Small intestine (tissue), 7 donors: Measurements from ENCODE around the gene HDDC2. TPM values are rescaled to one million over a fixed set of nuclear protein-coding genes. Genes with fewer than 3 reads are reported as not detected.
A peak's percentile ranks its signal among the peaks of the same experiment; 100 is the strongest.
"Not testable (repeated sequence)": the region's sequence is repeated elsewhere in the genome, so short reads cannot be mapped to it uniquely, and the experiment has no call there.

ENCODE experiments used
- DNase-seq, 2 donors: peaks; one replicate each; pipeline versions ENCODE4 v3.0.0 to v3.0.0-alpha.2; 2013
- FAIRE-seq: peaks from 2 replicates; lab custom pipeline; 2012; peaks lifted over from hg19 to GRCh38; lab: Jason Lieb, UNC
- H3K27ac ChIP-seq, 3 donors: one replicate each; pipeline ENCODE4 v1.5.1; 2013; ENCODE audit warnings: low read length in 2 of 3, mild to moderate bottlenecking in 2 of 3, control low read depth in 1 of 3, inconsistent platforms in 1 of 3, low read depth in 1 of 3, moderate library complexity in 1 of 3
- H3K27me3 ChIP-seq, 3 donors: one replicate each; pipeline ENCODE4 v1.6.1; 2013; ENCODE audit warnings: low read length in 3 of 3, inconsistent platforms in 1 of 3; ENCODE audit not compliant: control insufficient read depth in 3 of 3, insufficient read depth in 3 of 3
- H3K36me3 ChIP-seq, 3 donors: one replicate each; pipeline ENCODE4 v1.6.1; 2013; ENCODE audit warnings: low read length in 3 of 3, inconsistent platforms in 1 of 3, low read depth in 1 of 3, mild to moderate bottlenecking in 1 of 3, moderate library complexity in 1 of 3; ENCODE audit not compliant: control insufficient read depth in 3 of 3, insufficient read depth in 2 of 3
- H3K4me1 ChIP-seq, 3 donors: one replicate each; pipeline ENCODE4 v1.6.1; 2013; ENCODE audit warnings: low read length in 2 of 3, inconsistent platforms in 1 of 3, low read depth in 1 of 3, mild to moderate bottlenecking in 1 of 3, moderate library complexity in 1 of 3; ENCODE audit not compliant: control insufficient read depth in 3 of 3, insufficient read depth in 2 of 3
- H3K4me3 ChIP-seq, 3 donors: one replicate each; pipeline ENCODE4 v1.5.1; 2013; ENCODE audit warnings: low read length in 3 of 3, control low read depth in 1 of 3, inconsistent platforms in 1 of 3, low read depth in 1 of 3, mild to moderate bottlenecking in 1 of 3, moderate library complexity in 1 of 3
- H3K9me3 ChIP-seq, 2 donors: one replicate each; pipeline ENCODE4 v1.6.1; 2013; ENCODE audit warnings: low read depth in 1 of 2, low read length in 1 of 2; ENCODE audit not compliant: control insufficient read depth in 2 of 2, insufficient read depth in 1 of 2
- WGBS, 3 donors: extraction: QIAGEN DNeasy Blood & Tissue Kit; methylation state at CpG; one replicate each; pipeline ENCODE4 v1.1.7; 2013; 5-methylcytosine and 5-hydroxymethylcytosine counted together
- polyA plus RNA-seq, 4 donors: library from polyadenylated mRNA; stranded (reverse) in 3 of 4; unstranded in 1 of 4; fragments of 200-250 nt in 3 of 4; fragments of 120-200 nt in 1 of 4; gene quantifications; one replicate each; pipeline versions ENCODE4 v1.2.1 to v1.2.3, GENCODE V29; 2013
- donor health status: healthy with polysubstance abuse.
- donor health status: control.
- donor health status: control.
- donor health status: Bipolar disorder and iron deficiency.
- donor health status: healthy.

HDDC2 gene
- polyA plus RNA-seq, 4 donors, result 45.2 to 88.6 (median 68.8) TPM

DNA sequence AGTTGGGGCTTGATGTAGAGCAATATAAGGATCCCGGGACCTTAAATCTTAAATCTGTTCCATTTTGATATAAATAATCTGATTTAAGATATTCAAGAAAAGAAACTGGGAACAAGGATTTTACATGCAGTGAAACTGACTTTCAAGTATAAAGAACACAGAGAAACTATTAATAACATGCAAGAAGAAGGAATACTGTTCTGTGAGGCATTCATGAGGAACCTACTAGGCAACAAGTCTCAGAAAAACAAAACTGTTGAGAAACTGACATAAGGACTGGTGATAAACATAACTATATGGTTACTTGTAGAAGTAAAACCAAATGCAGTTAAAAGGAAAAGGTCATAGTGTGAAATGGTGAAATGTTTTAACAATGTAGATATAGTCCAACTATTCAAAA lies 15.8 kb downstream of the HDDC2 start:
- no peaks in the 10 kb centered on the region for H3K27me3 ChIP-seq
- H3K4me3 ChIP-seq, result no peak overlapping the region
- H3K9me3 ChIP-seq, result peaks cover 0 to 11% of the 10 kb centered on the region in 2 donors
- no peak overlapping the region for H3K27ac ChIP-seq
- H3K36me3 ChIP-seq, result peaks cover 2 to 17% (median 7%) of the 10 kb centered on the region in 3 donors
- 94 to 100% (median 95%) methylated on average over 1 of the region's 1 CpG for WGBS, 3 donors
- no peaks in the 10 kb centered on the region for H3K4me1 ChIP-seq
- DNase-seq (no peak), FAIRE-seq (no peak)

DNA sequence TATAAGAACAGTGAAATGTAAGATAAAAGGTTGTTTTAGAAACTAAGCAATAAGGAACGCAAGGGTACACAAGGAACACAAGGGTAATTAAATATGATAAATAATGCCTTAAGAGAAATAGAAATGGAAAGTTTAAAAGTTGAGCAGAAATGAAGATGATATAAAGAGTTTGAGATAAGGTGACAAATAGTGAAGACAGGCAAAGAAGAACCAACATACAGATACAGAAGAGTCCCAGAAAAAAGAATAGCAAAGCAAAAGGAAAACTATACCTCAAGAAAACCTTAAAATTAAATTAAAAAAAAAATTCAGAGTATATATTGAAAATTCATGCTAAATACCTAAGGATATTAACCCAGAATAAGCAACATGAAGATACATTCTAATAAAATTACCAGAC lies 16.4 kb downstream of the HDDC2 start:
- DNase-seq, result no peak
- WGBS, 3 donors, result 98 to 100% (median 100%) methylated on average over 1 of the region's 1 CpG
- Histone ChIP-seq H3K27me3 (no peaks in the 10 kb centered on the region), H3K4me1 (no peaks in the 10 kb centered on the region), H3K4me3 (no peak overlapping the region), H3K9me3 (peaks cover 0 to 17% of the 10 kb centered on the region in 2 donors), H3K36me3 (peaks cover under 1 to 23% (median 7%) of the 10 kb centered on the region in 3 donors), H3K27ac (no peak overlapping the region)
- FAIRE-seq, result no peak

DNA sequence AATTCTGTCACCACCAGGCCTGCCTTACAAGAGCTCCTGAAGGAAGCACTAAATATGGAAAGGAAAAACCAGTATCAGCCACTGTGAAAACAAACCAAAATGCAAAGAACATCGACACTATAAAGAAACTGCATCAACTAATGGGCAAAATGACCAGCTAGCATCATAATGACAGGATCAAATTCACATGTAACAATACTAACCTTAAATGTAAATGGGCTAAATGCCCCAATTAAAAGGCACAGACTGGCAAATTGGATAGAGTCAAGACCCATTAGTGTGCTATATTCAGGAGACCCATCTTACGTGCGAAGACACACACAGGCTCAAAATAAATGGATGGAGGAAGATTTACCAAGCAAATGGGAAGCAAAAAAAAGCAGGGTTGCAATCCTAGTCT lies 19.3 kb downstream of the HDDC2 start:
- H3K4me1 ChIP-seq, H3K27me3 ChIP-seq, H3K4me3 ChIP-seq, DNase-seq, H3K27ac ChIP-seq, FAIRE-seq: not testable (repeated sequence)
- peaks cover 0 to 17% (median 0%) of the 10 kb centered on the region in 3 donors for H3K36me3 ChIP-seq
- WGBS, 3 donors, result 94 to 99% (median 98%) methylated on average over 3 of the region's 3 CpGs
- peaks cover 0 to 14% of the 10 kb centered on the region in 2 donors for H3K9me3 ChIP-seq

DNA sequence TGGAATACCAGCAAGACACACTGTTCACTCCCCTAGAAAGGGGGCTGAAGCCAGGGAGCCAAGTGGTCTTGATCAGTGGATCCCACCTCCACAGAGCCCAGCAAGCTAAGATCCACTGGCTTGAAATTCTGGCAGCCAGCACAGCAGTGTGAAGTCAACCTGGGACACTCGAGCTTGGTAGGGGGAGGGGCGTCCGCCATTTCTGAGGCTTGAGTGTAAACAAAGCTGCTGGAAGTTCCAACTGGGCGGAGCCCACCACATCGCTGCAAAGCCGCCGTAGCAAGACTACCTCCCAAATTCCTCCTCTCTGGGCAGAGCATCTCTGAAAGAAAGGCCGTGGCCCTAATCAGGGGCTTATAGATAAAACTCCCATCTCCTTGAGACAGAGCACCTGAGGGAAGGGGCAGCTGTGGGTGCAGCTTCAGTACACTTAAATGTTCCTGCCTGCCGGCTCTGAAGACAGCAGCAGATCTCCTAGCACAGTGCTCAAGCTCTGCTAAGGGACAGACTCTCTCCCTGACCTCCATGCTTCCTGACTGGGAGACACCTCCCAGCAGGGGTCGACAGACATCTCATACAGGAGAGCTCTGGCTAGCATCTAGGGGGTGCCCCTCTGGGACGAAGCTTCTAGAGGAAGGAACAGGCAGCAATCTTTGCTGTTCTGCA lies 21.3 kb downstream of the HDDC2 start:
- not testable (repeated sequence) for H3K4me3 ChIP-seq, H3K27ac ChIP-seq, H3K4me1 ChIP-seq, DNase-seq, H3K27me3 ChIP-seq, FAIRE-seq
- 84 to 95% (median 92%) methylated on average over 11 of the region's 11 CpGs for WGBS, 3 donors
- peaks cover 0 to 13% of the 10 kb centered on the region in 2 donors for H3K9me3 ChIP-seq
- peaks cover 4 to 22% (median 5%) of the 10 kb centered on the region in 3 donors for H3K36me3 ChIP-seq

DNA sequence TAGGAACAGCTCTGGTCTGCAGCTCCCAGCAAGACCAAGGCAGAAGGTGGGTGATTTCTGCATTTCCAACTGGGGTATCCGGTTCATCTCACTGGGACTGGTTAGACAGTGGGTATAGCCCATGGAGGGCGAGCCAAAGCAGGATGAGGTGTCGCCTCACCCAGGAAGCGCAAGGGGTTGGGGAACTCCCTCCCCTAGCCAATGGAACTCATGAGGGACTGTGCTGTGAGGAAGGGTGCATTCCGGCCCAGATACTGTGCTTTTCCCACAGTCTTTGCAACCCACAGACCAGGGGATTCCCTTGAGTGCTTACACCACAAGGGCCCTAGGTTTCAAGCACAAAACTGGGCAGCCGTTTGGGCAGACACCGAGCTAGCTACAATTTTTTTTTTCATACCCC lies 21.8 kb downstream of the HDDC2 start:
- Histone ChIP-seq H3K9me3 (peaks cover 0 to 13% of the 10 kb centered on the region in 2 donors), H3K4me3 (no peak overlapping the region), H3K36me3 (peaks cover 4 to 22% (median 5%) of the 10 kb centered on the region in 3 donors), H3K4me1 (peaks cover 0 to 6% (median 1%) of the 10 kb centered on the region in 3 donors), H3K27me3 (no peaks in the 10 kb centered on the region), H3K27ac (no peak overlapping the region)
- DNase-seq (no peak), FAIRE-seq (no peak)
- 84 to 95% (median 92%) methylated on average over 7 of the region's 7 CpGs for WGBS, 3 donors

DNA sequence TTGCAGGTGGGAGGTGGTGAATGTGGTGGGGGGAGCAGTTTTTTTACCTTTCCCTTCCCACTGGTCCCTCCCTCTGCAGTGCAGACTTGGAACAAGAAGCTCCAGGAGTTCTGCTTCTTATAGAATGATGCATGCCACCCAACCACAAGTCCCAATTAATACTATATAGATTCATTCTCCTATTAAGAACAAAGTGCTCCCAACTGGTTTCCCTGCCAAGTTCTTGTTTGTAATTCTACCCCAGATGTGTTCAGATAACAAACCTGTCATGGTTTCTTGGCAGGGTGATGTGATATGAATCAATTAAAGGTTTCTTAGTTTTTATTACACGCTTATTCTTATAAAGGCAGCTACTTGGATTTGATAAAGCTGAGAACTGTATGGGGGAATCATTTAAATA lies 23.9 kb downstream of the HDDC2 start:
- Histone ChIP-seq H3K27ac (no peak overlapping the region), H3K4me1 (peaks cover 0 to 8% (median 2%) of the 10 kb centered on the region in 3 donors), H3K9me3 (peaks cover 0 to 13% of the 10 kb centered on the region in 2 donors), H3K4me3 (no peak overlapping the region), H3K36me3 (peaks cover 4 to 36% (median 5%) of the 10 kb centered on the region in 3 donors), H3K27me3 (no peaks in the 10 kb centered on the region)
- no peak for FAIRE-seq
- 30 to 66% (median 55%) methylated on average over 1 of the region's 1 CpG for WGBS, 3 donors
- DNase-seq, result no peak

DNA sequence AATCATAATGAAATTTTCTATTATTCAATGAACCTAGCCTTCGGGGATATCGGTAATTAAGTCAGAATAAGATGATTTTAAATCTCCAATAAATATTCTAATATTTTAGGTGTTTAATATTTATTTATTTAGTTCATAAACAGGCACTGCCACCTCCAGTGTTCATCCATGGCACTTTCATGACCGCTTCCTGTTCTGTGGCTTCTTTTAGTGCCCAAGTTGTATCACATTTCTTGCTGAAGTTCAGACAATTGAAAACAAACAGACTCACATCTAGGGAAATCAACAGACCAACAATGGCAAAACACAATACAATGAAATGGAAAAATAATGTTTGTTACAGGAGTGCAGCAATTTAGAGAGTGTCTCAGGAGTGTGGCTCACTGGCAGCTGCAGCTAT lies 26.0 kb downstream of the HDDC2 start:
- no peaks in the 10 kb centered on the region for H3K27me3 ChIP-seq
- H3K9me3 ChIP-seq, result peaks cover 0 to 6% of the 10 kb centered on the region in 2 donors
- peaks cover 0 to 8% (median 2%) of the 10 kb centered on the region in 3 donors for H3K4me1 ChIP-seq
- no peak overlapping the region for H3K4me3 ChIP-seq
- WGBS, 3 donors, result 95 to 96% (median 96%) methylated on average over 3 of the region's 3 CpGs
- DNase-seq (no peak), FAIRE-seq (no peak)
- no peak overlapping the region for H3K27ac ChIP-seq
- peaks cover 4 to 45% (median 5%) of the 10 kb centered on the region in 3 donors for H3K36me3 ChIP-seq

DNA sequence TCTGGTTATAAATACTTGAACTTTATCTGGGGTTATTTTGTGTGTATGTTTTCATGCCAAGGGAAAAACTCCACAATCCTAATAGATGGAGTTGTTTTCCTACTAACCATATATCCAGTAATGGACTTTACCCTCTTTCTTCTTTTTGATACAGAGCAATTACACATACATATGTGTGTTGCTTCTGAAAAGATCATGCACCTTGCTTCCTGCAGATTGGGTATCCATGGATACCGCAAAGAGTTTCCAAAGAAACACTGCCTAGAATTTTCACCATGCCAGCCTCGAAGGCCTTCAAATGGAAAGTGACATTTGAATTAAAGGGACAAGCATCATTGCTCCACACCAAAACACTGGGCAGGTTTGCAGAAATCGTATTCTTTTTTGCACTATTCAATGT lies 26.8 kb downstream of the HDDC2 start:
- DNase-seq (peak; percentile 63 to 70), FAIRE-seq (no peak)
- H3K4me1 ChIP-seq, result peaks cover 0 to 8% (median 2%) of the 10 kb centered on the region in 3 donors
- H3K27me3 ChIP-seq, result no peaks in the 10 kb centered on the region
- no peak overlapping the region for H3K4me3 ChIP-seq
- H3K27ac ChIP-seq, result peak overlapping the region in 1 of 3 donors; percentile 2
- 21 to 58% (median 38%) methylated on average over 3 of the region's 3 CpGs for WGBS, 3 donors
- H3K9me3 ChIP-seq, result no peaks in the 10 kb centered on the region
- peaks cover 4 to 36% (median 5%) of the 10 kb centered on the region in 3 donors for H3K36me3 ChIP-seq
